Thymus (tissue), 11 donors: Measurements from ENCODE around the gene INTS11. TPM values are rescaled to one million over a fixed set of nuclear protein-coding genes. Genes with fewer than 3 reads are reported as not detected.
"Not testable (repeated sequence)": the region's sequence is repeated elsewhere in the genome, so short reads cannot be mapped to it uniquely, and the experiment has no call there.

Experiments used
- DNase-seq, 9 donors: peaks; one replicate each; pipeline ENCODE4 v3.0.0-alpha.2; 2013; ENCODE audit warnings: low spot score in 9 of 9, low read depth in 6 of 9, missing footprints in 1 of 9
- H3K27ac ChIP-seq, 2 donors: one replicate each; pipeline ENCODE4 v1.5.1; 2013; ENCODE audit warnings: control low read depth in 1 of 2, low read depth in 1 of 2, low read length in 1 of 2, mild to moderate bottlenecking in 1 of 2, moderate library complexity in 1 of 2
- H3K27me3 ChIP-seq, 2 donors: one replicate each; pipeline ENCODE4 v1.5.1; 2013; ENCODE audit warnings: low read length in 1 of 2; ENCODE audit not compliant: control insufficient read depth in 2 of 2, insufficient read depth in 1 of 2
- H3K36me3 ChIP-seq, 2 donors: one replicate each; pipeline ENCODE4 v1.5.1; 2013; ENCODE audit warnings: low read length in 1 of 2, mild to moderate bottlenecking in 1 of 2, moderate library complexity in 1 of 2; ENCODE audit not compliant: control insufficient read depth in 2 of 2, insufficient read depth in 2 of 2
- H3K4me1 ChIP-seq, 2 donors: one replicate each; pipeline ENCODE4 v1.5.1; 2013; ENCODE audit warnings: low read length in 2 of 2; ENCODE audit not compliant: control insufficient read depth in 2 of 2, insufficient read depth in 2 of 2
- H3K4me3 ChIP-seq, 2 donors: one replicate each; pipeline ENCODE4 v1.5.1; 2013; ENCODE audit warnings: low read length in 2 of 2, control low read depth in 1 of 2, mild to moderate bottlenecking in 1 of 2
- H3K9me3 ChIP-seq, 2 donors: one replicate each; pipeline ENCODE4 v1.5.1; 2013; ENCODE audit warnings: low read length in 1 of 2, mild to moderate bottlenecking in 1 of 2; ENCODE audit not compliant: control insufficient read depth in 2 of 2, insufficient read depth in 1 of 2
- WGBS: extraction: QIAGEN DNeasy Blood & Tissue Kit; methylation state at CpG from one replicate; pipeline ENCODE4 v1.1.7; 2013; 5-methylcytosine and 5-hydroxymethylcytosine counted together
- polyA plus RNA-seq: library from polyadenylated mRNA; stranded (reverse); fragments of 200-250 nt; gene quantifications from one replicate; pipeline ENCODE4 v1.2.3, GENCODE V29; 2013
- total RNA-seq: library from RNA; stranded (reverse); fragments of 120-200 nt; gene quantifications from one replicate; pipeline ENCODE4 v1.2.4, GENCODE V29; 2013
- donor health status: healthy.

INTS11 gene
- total and polyA plus RNA-seq, 2 donors, result 60.8 to 216 TPM

DNA sequence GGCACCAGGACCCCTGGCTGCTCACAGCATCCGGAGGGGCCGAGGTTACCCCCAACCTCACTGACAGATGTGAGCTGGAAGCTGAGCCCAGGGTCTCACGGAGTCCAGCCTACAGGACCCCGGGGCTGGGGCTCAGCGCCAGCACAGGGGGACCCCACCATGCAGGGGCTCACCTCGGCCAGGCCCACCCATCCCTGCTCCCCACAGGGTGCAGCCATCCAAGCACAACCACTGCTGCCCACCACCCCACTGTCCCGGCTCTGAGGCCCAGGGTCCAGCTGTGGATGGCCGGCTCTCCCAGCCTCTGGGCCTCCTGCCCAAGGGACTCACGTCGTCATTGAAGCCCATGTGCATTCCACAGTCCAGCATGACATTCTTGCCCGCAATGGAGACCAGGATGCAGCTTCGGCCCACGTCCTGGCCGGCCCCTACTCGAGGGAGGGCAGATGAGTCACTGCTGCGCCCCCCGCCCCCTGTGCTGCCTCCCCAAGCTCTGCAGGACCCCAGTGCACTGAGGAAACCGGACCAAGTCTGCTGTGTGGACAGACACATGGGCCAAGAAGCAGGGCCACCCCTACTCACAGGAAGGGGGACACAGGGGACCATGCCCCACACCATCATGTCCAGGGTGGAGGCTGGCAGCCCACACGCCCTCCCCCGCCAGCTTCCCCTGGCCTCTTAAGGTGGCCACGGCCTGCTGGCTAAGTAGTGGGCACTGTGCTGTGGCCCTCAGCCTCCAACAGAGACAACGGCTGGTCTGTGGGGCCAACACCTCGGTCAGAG lies 3.6 kb downstream of the INTS11 start:
- Histone ChIP-seq H3K27me3 (no peaks in the 10 kb centered on the region), H3K36me3 (peaks cover 32 to 34% of the 10 kb centered on the region in 2 donors), H3K27ac (no peak overlapping the region), H3K4me1 (peaks cover 19% of the 10 kb centered on the region in 2 donors), H3K9me3 (no peaks in the 10 kb centered on the region), H3K4me3 (no peak overlapping the region)
- DNase-seq, result no peak
- 97% methylated on average over 23 of the region's 23 CpGs for WGBS

GRCh38 chr1:1319646-1319941 lies 4.9 kb downstream of the INTS11 start:
- 91% methylated on average over 13 of the region's 13 CpGs for WGBS
- Histone ChIP-seq H3K27ac (no peak overlapping the region), H3K36me3 (peaks cover 42% of the 10 kb centered on the region in 2 donors), H3K9me3 (no peaks in the 10 kb centered on the region), H3K27me3 (no peaks in the 10 kb centered on the region), H3K4me3 (no peak overlapping the region), H3K4me1 (peaks cover 9 to 10% of the 10 kb centered on the region in 2 donors)
- no peak for DNase-seq

DNA sequence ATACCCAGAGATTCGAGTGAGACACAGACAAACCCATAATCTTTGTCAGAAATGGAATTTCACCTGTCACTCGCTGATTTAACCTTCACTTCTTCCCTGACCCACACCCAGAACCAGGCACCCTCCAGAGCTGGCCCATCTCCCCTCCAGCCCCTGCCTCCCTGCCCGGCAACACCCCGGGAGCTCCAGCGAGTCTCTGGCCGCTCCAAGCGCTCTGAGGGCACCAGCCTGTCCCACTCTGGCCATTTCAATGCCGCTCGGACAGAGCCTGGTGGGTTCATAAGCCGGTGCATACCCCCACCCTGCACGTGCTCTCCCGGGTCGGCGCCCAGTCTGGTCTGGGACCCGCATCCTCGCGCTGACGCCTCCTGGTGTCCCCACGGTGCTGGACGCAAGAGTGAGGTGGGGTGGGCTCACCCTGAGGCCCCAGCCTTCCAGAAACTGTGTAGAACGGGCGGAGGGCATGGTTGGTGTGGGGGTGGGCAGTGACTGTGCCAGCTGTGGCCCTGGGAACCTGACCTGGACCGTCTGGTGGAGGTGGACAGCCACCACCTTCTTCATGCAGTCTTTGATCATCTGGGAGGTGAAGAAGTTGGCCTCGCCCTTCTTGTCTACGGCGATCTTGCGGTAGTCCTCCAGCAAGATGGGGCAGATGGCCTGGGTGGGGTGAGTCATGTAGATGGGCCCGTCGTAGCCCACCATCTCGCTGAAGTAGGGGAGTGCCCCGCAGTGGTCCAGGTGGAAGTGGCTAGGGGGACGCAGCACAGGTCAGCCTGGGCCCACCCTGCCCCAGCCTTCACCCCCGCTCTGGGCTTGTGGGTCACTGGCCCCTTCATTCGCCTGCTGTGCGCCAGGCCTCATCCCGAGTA lies 5.4 kb downstream of the INTS11 start:
- no peaks in the 10 kb centered on the region for H3K9me3 ChIP-seq
- H3K4me1 ChIP-seq, result peaks cover 9 to 10% of the 10 kb centered on the region in 2 donors
- H3K27ac ChIP-seq, result no peak overlapping the region
- H3K4me3 ChIP-seq, result no peak overlapping the region
- no peaks in the 10 kb centered on the region for H3K27me3 ChIP-seq
- 96% methylated on average over 36 of the region's 36 CpGs for WGBS
- no peak for DNase-seq
- H3K36me3 ChIP-seq, result peaks cover 47% of the 10 kb centered on the region in 2 donors

- H3K36me3 ChIP-seq, result peaks cover 55 to 56% of the 10 kb centered on the region in 2 donors
- no peak overlapping the region for H3K4me3 ChIP-seq
- H3K4me1 ChIP-seq, result peaks cover 4 to 5% of the 10 kb centered on the region in 2 donors
Measured at GRCh38 chr1:1318131-1318652, 6.3 kb downstream of the INTS11 start.

GRCh38 chr1:1317420-1317819 lies 7.0 kb downstream of the INTS11 start:
- Histone ChIP-seq H3K4me1 (no peaks in the 10 kb centered on the region), H3K27me3 (no peaks in the 10 kb centered on the region), H3K36me3 (peaks cover 59 to 63% of the 10 kb centered on the region in 2 donors), H3K4me3 (no peak overlapping the region), H3K9me3 (no peaks in the 10 kb centered on the region), H3K27ac (no peak overlapping the region)
- no peak for DNase-seq
- WGBS, result 97% methylated on average over 6 of the region's 6 CpGs

More at GRCh38 chr1:1318131-1318652, 6.3 kb downstream of the INTS11 start:
- no peak overlapping the region for H3K27ac ChIP-seq
- H3K9me3 ChIP-seq, result no peaks in the 10 kb centered on the region
- no peak for DNase-seq
- no peaks in the 10 kb centered on the region for H3K27me3 ChIP-seq
- 96% methylated on average over 9 of the region's 9 CpGs for WGBS

DNA sequence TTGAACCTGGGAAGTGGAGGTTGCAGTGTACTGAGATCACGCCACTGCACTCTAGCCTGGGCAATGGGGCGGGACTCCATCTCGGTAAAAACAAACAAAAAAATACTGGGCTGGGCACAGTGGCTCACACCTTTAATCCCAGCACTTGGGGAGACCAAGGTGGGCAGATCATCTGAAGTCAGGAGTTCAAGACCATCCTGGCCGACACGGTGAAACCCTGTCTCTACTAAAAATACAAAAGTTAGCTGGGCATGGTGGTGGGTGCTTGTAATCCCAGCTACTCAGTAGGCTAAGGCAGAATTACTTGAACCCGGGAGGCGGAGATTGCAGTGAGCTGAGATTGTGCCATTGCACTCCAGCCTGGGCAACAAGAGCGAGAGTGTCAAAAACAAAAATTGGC lies 8.3 kb downstream of the INTS11 start:
- not testable (repeated sequence) for H3K27me3 ChIP-seq, H3K27ac ChIP-seq, H3K9me3 ChIP-seq, DNase-seq, H3K4me3 ChIP-seq, H3K4me1 ChIP-seq
- peaks cover 71% of the 10 kb centered on the region in 2 donors for H3K36me3 ChIP-seq
- 97% methylated on average over 8 of the region's 8 CpGs for WGBS

DNA sequence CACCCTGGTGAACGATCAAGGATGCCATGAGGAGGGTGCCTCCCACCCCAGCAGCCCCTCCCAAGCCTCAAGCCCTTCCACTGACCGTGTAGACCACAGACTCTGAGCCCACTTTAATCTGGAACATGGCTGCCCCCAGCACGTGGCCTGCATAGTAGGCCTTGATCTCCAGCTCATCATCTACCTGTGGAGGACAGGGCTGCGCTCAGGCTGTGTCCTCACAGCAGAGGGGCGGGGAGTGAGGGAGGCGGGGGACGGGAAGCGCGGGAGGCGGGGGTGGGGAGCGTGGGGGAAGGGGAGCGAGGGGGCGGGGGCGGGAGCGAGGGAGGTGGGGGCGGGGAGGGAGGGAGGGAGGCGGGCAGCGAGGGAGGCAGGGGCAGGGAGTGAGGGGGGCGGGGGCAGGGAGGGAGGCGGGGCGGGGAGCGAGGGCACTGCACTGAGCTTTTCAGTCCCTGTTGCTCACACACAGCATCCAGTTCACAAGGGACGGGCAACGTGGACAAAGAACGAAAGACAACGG lies 9.0 kb downstream of the INTS11 start:
- Histone ChIP-seq H3K4me3 (no peak overlapping the region), H3K27me3 (no peaks in the 10 kb centered on the region), H3K9me3 (no peaks in the 10 kb centered on the region), H3K27ac (no peak overlapping the region), H3K4me1 (no peaks in the 10 kb centered on the region), H3K36me3 (peaks cover 75 to 76% of the 10 kb centered on the region in 2 donors)
- no peak for DNase-seq
- WGBS, result 98% methylated on average over 26 of the region's 26 CpGs

DNA sequence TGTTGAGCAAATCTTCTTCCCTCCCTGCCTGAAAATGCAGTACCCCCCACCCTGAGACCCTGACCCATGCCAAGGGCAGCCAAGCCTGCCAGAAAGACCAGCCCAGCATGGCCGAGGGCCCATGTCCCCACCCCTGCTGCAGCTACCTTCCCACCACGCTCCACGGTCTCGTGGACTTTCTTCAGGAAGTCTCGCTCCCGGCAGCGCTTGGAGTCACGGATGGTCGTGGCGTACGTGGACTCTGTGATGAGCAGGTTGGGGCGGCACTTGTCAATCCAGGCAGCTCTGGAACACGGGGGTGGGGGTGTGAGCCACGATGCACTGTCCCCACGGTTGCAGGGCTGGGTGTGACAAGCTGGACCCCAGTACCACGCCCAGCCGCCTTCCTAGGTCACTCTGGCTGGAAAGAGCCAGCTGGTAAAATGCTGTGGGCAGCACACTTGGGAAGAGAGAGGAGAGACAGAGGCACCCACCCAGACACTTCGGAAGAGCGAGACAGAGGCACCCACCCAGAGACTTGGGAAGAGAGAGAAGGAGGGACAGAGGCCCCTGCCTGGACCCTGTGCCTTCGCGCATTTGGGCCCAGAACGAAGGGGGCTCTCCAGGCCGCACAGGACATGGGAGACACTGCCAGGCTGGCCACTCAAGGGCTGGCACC lies 9.7 kb downstream of the INTS11 start:
- no peak overlapping the region for H3K4me3 ChIP-seq
- no peak for DNase-seq
- no peaks in the 10 kb centered on the region for H3K4me1 ChIP-seq
- H3K27me3 ChIP-seq, result no peaks in the 10 kb centered on the region
- H3K9me3 ChIP-seq, result no peaks in the 10 kb centered on the region
- H3K36me3 ChIP-seq, result peaks cover 73% of the 10 kb centered on the region in 2 donors
- H3K27ac ChIP-seq, result no peak overlapping the region
- WGBS, result 97% methylated on average over 23 of the region's 23 CpGs
